Hematopoietic multipotent progenitor cell (in vitro differentiated cells): Measurements from ENCODE around the gene WNT8A. TPM values are rescaled to one million over a fixed set of nuclear protein-coding genes. Genes with fewer than 3 reads are reported as not detected.
A peak's percentile ranks its signal among the peaks of the same experiment; 100 is the strongest.

Experiments
- DNase-seq, 3 donors: peaks; one replicate each; pipeline ENCODE4 v3.0.0-alpha.2; 2011 to 2015; ENCODE audit warnings: low read depth in 2 of 3, low spot score in 2 of 3
- small RNA-seq: library from RNA; depleted of rRNA; stranded (forward); fragments of <200 nt; gene quantifications from one replicate; pipeline ENCODE3, GENCODE V24; 2012
- total RNA-seq: library from RNA; depleted of rRNA; stranded (reverse); fragments of >200 nt; gene quantifications from one replicate; pipeline ENCODE4 v1.2.3, GENCODE V29; 2012

The WNT8A gene
- total RNA-seq, 1 donor = 1.1 TPM

DNA sequence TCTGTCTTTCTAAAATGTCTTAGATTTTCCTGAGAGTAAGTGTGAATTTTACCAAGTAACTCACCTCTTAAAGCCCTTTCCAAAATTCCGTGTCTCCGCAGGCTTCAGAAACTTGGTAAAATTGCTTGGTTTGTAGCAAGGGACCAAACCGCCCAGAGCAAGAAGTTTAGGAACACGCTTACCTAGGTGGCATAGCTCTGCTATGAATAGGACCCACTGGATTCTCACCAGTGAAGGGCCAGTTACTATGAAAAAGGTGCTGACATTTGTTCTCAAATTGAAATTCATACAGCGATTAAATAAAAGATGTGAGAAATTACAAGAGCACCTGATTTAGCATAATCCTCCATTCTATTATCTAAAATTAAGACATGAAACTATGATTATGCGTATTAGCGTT lies 48.7 kb downstream of the WNT8A start:
- no peak for DNase-seq

DNA sequence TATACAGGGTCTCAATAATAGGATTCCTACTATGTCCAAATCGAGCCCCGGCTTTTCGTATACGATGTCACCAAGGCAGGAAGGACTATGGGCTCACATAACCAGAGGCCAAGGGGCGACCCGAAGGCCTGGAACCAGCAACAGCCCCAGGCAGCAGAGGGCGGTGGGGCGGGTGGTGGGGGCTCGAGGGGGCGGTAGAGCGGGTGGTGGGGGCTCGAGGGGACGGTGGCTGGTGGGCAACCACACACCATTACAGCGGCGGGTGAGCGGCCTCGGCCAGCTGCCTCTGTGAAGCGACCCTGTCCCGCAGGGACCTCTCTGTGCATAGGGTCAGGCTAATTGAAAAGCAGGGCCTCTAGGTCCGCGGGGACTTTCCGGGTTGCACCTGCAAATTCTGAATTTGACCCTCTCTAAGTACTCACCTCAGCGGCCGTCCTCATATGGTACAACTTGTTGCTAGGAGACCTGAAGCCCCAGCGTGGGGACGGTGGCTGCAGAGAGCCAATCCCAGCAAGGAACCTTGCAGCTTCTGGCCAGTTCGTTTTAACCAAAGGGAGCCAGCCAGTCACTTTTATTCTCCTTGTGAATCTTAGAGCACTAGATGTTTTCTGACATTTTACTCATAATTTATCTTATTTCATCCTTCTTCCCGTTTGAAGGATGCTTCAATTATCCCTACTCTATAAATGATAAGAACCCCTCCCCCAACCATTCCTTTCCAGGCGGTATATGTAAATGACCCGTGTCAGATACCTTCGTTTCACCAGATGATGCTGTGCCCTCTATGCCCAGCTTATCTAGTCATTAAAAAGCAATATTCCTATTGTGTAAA lies 55.3 kb downstream of the WNT8A start, which contains the start of gene NME5:
NME5 (minus strand) TSS at position 480 of the 832 bp plus-strand sequence. CDS start 648 bp downstream, outside the sequence.
- DNase-seq = peak in 2 of 3 donors; percentile 33 to 64

DNA sequence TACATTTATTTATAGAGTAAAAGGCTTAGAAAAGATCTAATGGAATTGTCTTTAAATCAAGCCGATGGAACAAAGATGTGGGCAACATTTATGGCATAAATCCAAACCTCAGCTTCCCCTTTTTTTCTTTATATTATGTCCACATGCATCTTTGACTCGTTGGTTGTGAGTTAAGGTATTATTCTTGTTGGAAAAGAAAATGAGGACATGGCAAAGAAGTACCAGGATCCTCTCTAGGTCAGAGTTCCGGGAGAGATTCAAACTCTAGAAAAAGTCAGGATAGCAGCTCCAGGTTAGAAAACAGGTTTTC lies 55.9 kb downstream of the WNT8A start:
- DNase-seq = peak in 2 of 3 donors; percentile 63 to 89

DNA sequence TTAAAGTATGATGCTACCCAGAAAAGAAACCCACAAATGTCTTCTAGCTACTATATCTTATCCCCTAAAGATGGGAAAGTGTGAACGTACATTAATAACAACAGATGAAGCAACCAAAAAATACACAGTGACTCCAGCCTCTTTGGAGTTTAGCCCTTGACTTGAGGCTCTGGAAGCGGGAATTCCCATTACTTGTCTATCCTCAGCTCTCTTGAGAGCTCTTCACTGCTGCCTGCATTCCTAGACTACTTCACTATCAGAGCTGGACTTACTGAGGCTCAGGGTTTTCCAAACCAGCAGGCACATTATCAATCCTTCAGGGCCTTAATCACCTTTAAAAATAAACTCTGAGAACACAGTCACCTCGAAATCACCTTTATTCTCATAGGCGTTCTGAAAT lies 56.4 kb downstream of the WNT8A start:
- no peak for DNase-seq

Small RNAs within 50 kb of the gene (small RNA-seq; reads per million reads assigned to genes)
- gene RNU6-1148P (not detected), gene RNU6-460P (not detected), gene RNU6-888P (not detected)

Other genes starting within 250 kb of the WNT8A start
- gene MYOT, start 216.2 kb upstream of the WNT8A start, total RNA-seq = not detected
- gene PKD2L2, start 194.6 kb upstream of the WNT8A start, total RNA-seq = under 0.01 TPM
- gene FAM13B, start 51.0 kb upstream of the WNT8A start, total RNA-seq = 25.6 TPM
- 0.27 TPM for gene NME5, start 55.4 kb downstream of the WNT8A start, total RNA-seq
- gene BRD8, start 94.6 kb downstream of the WNT8A start, total RNA-seq = 31.5 TPM
- gene KIF20A, start 95.1 kb downstream of the WNT8A start, total RNA-seq = 2.4 TPM
- 18.9 TPM for gene CDC23, start 129.3 kb downstream of the WNT8A start, total RNA-seq
- gene GFRA3, start 190.6 kb downstream of the WNT8A start, total RNA-seq = 0.27 TPM
- 0.81 TPM for gene CDC25C, start 247.8 kb downstream of the WNT8A start, total RNA-seq